HCT116 (cell line): ENCODE data around the gene OLA1. TPM values are rescaled to one million over a fixed set of nuclear protein-coding genes. Genes with fewer than 3 reads are reported as not detected.

Source experiments
- ATAC-seq: fragments of 200-7000 bp; cut with Tn5 transposase; 2 replicates; pipeline ENCODE4 v1.9.1; 2020; ENCODE audit warnings: mild to moderate bottlenecking, moderate library complexity
- BruUV-seq: library from RNA; stranded (reverse); fragments of 400-500 nt; replicated peaks from 2 replicates; lab custom pipeline; 2021; lab: Mats Ljungman, UMichigan
- CTCF ChIA-PET: fragments of 300-600 bp; sonication (Branson Sonifier 250); formaldehyde crosslinking; loops from one replicate; lab custom pipeline; 2021; ENCODE audit warnings: antibody characterized with exemption; lab: Charles Lee
- POLR2A ChIA-PET: fragments of 300-600, 350-600 bp; sonication (Branson Sonifier 250); formaldehyde crosslinking; loops from one replicate; lab custom pipeline; 2021; ENCODE audit warnings: antibody characterized with exemption; lab: Charles Lee
- RAD21 ChIA-PET, 2 experiments: fragments of 300-600 bp; sonication (Branson Sonifier 250); formaldehyde crosslinking; loops; one replicate each; lab custom pipeline; 2023; ENCODE audit warnings: low total read pairs in 2 of 2; ENCODE audit not compliant: uncharacterized antibody in 2 of 2, unreplicated experiment in 2 of 2, low non-redundant PET in 1 of 2; lab: Charles Lee
- DNase-seq: peaks from one replicate; pipeline ENCODE4 v3.0.0-alpha.2; 2010; ENCODE audit warnings: low read depth, low spot score
- H2AFZ ChIP-seq: fragments of 200-600 bp; shearing (Covaris generic), sonication (generic); 2 replicates; pipeline ENCODE4 v1.6.1; 2017; ENCODE audit warnings: low read depth, mixed run types, mixed read lengths, antibody characterized with exemption, low read length; ENCODE audit not compliant: poor library complexity, severe bottlenecking
- H3K27ac ChIP-seq: 2 replicates; pipeline ENCODE4 v1.5.1; 2012; ENCODE audit warnings: low read depth, low read length
- H3K27me3 ChIP-seq: fragments of 200-600 bp; sonication (generic); 2 replicates; pipeline ENCODE4 v1.6.1; 2016; ENCODE audit warnings: mixed run types, low read length, mixed read lengths; ENCODE audit not compliant: insufficient read depth
- H3K36me3 ChIP-seq, 2 experiments: fragments of 200-500 bp in 1 of 2; fragments of 200-600 bp in 1 of 2; sonication (Bioruptor generic) in 1 of 2; sonication (generic) in 1 of 2; 2 replicates each; pipeline versions ENCODE4 v1.5.1 to v1.6.1; 2014 to 2016; ENCODE audit warnings: low read length in 2 of 2, inconsistent platforms in 1 of 2, mixed read lengths in 1 of 2, mixed run types in 1 of 2; ENCODE audit not compliant: insufficient read depth in 2 of 2, control insufficient read depth in 1 of 2
- H3K4me1 ChIP-seq, 2 experiments: fragments of 200-600 bp in 1 of 2; sonication (generic) in 1 of 2; 2 replicates each; pipeline versions ENCODE4 v1.5.1 to v1.6.1; 2012 to 2017; ENCODE audit warnings: low read length in 2 of 2, inconsistent platforms in 1 of 2, mild to moderate bottlenecking in 1 of 2, mixed read lengths in 1 of 2, mixed run types in 1 of 2, moderate library complexity in 1 of 2; ENCODE audit not compliant: insufficient read depth in 2 of 2, control insufficient read depth in 1 of 2
- H3K4me2 ChIP-seq: fragments of 200-600 bp; sonication (generic); 2 replicates; pipeline ENCODE4 v1.6.1; 2017; ENCODE audit warnings: mixed run types, low read length, mixed read lengths
- H3K4me3 ChIP-seq, 2 experiments: fragments of 200-600 bp in 1 of 2; sonication (generic) in 1 of 2; replicated peaks in 1 of 2; 2 replicates each; pipeline ENCODE4 v1.5.1; 2011 to 2016; ENCODE audit warnings: low read length in 2 of 2, control low read depth in 1 of 2, low read depth in 1 of 2, mild to moderate bottlenecking in 1 of 2, mixed read lengths in 1 of 2, mixed run types in 1 of 2
- H3K79me2 ChIP-seq: fragments of 200-600 bp; sonication (generic); 2 replicates; pipeline ENCODE4 v1.6.1; 2017; ENCODE audit warnings: mild to moderate bottlenecking, mixed run types, low read length, moderate library complexity, mixed read lengths; ENCODE audit not compliant: insufficient read depth
- H3K9ac ChIP-seq: fragments of 200-600 bp; sonication (generic); 2 replicates; pipeline ENCODE4 v1.6.1; 2016; ENCODE audit warnings: low read length, mixed read lengths
- H3K9me2 ChIP-seq: fragments of 200-600 bp; sonication (generic), shearing (Covaris generic); 2 replicates; pipeline ENCODE4 v1.6.1; 2017; ENCODE audit warnings: mixed run types, mild to moderate bottlenecking, moderate library complexity; ENCODE audit not compliant: insufficient read depth
- H3K9me3 ChIP-seq, 2 experiments: fragments of 200-500 bp in 1 of 2; fragments of 200-600 bp in 1 of 2; sonication (Bioruptor generic) in 1 of 2; sonication (generic) in 1 of 2; 2 replicates each; pipeline ENCODE4 v1.6.1; 2014 to 2017; ENCODE audit warnings: low read length in 2 of 2, mixed read lengths in 2 of 2, inconsistent platforms in 1 of 2, low read depth in 1 of 2, mild to moderate bottlenecking in 1 of 2, mixed run types in 1 of 2, moderate library complexity in 1 of 2; ENCODE audit not compliant: control insufficient read depth in 1 of 2, insufficient read depth in 1 of 2
- H4K20me1 ChIP-seq: fragments of 200-600 bp; sonication (generic), shearing (Covaris generic); 2 replicates; pipeline ENCODE4 v1.6.1; 2017; ENCODE audit warnings: mixed run types, mild to moderate bottlenecking, moderate library complexity; ENCODE audit not compliant: insufficient read depth
- ATF3 ChIP-seq: IDR thresholded peaks from 2 replicates; pipeline ENCODE4 v1.6.1; 2012
- CBX3 ChIP-seq: IDR thresholded peaks from 2 replicates; pipeline ENCODE4 v1.6.1; 2012; ENCODE audit warnings: low read depth
- CEBPB ChIP-seq: IDR thresholded peaks from 2 replicates; pipeline ENCODE4 v1.6.1; 2012; ENCODE audit warnings: low read depth
- EGR1 ChIP-seq: IDR thresholded peaks from 2 replicates; pipeline ENCODE4 v1.6.1; 2012; ENCODE audit warnings: low read depth
- ELF1 ChIP-seq: IDR thresholded peaks from 2 replicates; pipeline ENCODE4 v1.6.1; 2012; ENCODE audit warnings: low read depth, borderline replicate concordance
- EZH2 ChIP-seq: fragments of 200-600 bp; sonication (generic); IDR thresholded peaks from 2 replicates; pipeline ENCODE4 v1.6.1; 2017; ENCODE audit warnings: antibody characterized with exemption, mixed run types
- EZH2phosphoT487 ChIP-seq: fragments of 200-600 bp; IDR thresholded peaks from 2 replicates; pipeline ENCODE4 v1.6.1; 2018; ENCODE audit warnings: antibody characterized with exemption, borderline replicate concordance
- JUND ChIP-seq: IDR thresholded peaks from 2 replicates; pipeline ENCODE4 v1.6.1; 2012
- POLR2A ChIP-seq: IDR thresholded peaks from 2 replicates; pipeline ENCODE4 v1.7.0; 2011; ENCODE audit warnings: borderline replicate concordance; ENCODE audit not compliant: insufficient read depth, insufficient read length; ENCODE audit errors: extremely low read depth
- POLR2AphosphoS5 ChIP-seq: IDR thresholded peaks from 2 replicates; pipeline ENCODE4 v1.6.1; 2011; ENCODE audit warnings: mild to moderate bottlenecking, low read depth, low read length, moderate library complexity
- RAD21 ChIP-seq: IDR thresholded peaks from 2 replicates; pipeline ENCODE4 v1.6.1; 2012; ENCODE audit warnings: low read depth, mild to moderate bottlenecking
- REST ChIP-seq: IDR thresholded peaks from 2 replicates; pipeline ENCODE4 v1.6.1; 2012; ENCODE audit warnings: low read depth
- SRF ChIP-seq: IDR thresholded peaks from 2 replicates; pipeline ENCODE4 v1.6.1; 2012; ENCODE audit warnings: low read depth
- YY1 ChIP-seq: IDR thresholded peaks from 2 replicates; pipeline ENCODE4 v1.6.1; 2011; ENCODE audit warnings: low read length, low read depth, moderate library complexity, mild to moderate bottlenecking; ENCODE audit not compliant: insufficient replicate concordance; ENCODE audit errors: extremely low read depth
- intact Hi-C: fragments of 100-400 bp; cut with micrococcal nuclease; formaldehyde crosslinking; loops from 2 replicates; pipeline ENCODE4 v1.10.0; 2022
- total RNA-seq: library from RNA; stranded (reverse); gene quantifications from one replicate; pipeline ENCODE4 v1.2.1, GENCODE V29; 2021; ENCODE audit not compliant: unreplicated experiment

OLA1 gene
- total RNA-seq, 1 experiment from 2014 or later = 219 TPM

GRCh38 chr2:174209325-174209724 lies 39.0 kb downstream of the OLA1 start (continued):
- TF ChIP-seq REST (no peak), POLR2A (no peak), EZH2 (no peak), CBX3 (no peak), ATF3 (no peak), SRF (no peak), YY1 (no peak), ELF1 (no peak), EGR1 (no peak), JUND (no peak), POLR2AphosphoS5 (no peak), EZH2phosphoT487 (no peak), RAD21 (no peak)

GRCh38 chr2:174208026-174208425 lies 40.3 kb downstream of the OLA1 start:
- CTCF ChIA-PET = interaction anchor here (1.7 kb wide), 1 partner anchor 50 kb away, joined by 3 read pairs; no protein-coding TSS in a partner anchor
- H3K79me2 ChIP-seq = peaks cover 92% of the 10 kb centered on the region
- no peak for DNase-seq

More at GRCh38 chr2:174208026-174208425, 40.3 kb downstream of the OLA1 start:
- Histone ChIP-seq H3K9ac (no peak overlapping the region), H3K4me3 (no peak overlapping the region), H2AFZ (no peak overlapping the region), H3K27ac (no peak overlapping the region), H3K27me3 (no peaks in the 10 kb centered on the region), H3K4me2 (no peak overlapping the region), H3K9me3 (no peaks in the 10 kb centered on the region), H3K9me2 (no peaks in the 10 kb centered on the region), H3K4me1 (no peaks in the 10 kb centered on the region), H4K20me1 (peaks cover 20% of the 10 kb centered on the region; the same call in 1 of the 2 replicates), H3K36me3 (no peaks in the 10 kb centered on the region)
- ChIA-PET POLR2A (no interaction called here), RAD21 (no interaction called here)
- TF ChIP-seq EZH2 (no peak), RAD21 (no peak), CEBPB (no peak)
- no peak for ATAC-seq
- intact Hi-C loops = no loop called here
- BruUV-seq = no TSS peak
